Femur (tissue), 1 donor: ENCODE data around the gene KMT5B.

Experiments used
- DNase-seq: peaks from one replicate; pipeline ENCODE4 v3.0.0-alpha.2; 2017

The KMT5B gene

GRCh38 chr11:68215524-68216170, 2.6 kb upstream of the KMT5B start:
- DNase-seq, result no peak

GRCh38 chr11:68215087-68215445, 2.0 kb upstream of the KMT5B start:
- DNase-seq, result peak; percentile 31

DNA sequence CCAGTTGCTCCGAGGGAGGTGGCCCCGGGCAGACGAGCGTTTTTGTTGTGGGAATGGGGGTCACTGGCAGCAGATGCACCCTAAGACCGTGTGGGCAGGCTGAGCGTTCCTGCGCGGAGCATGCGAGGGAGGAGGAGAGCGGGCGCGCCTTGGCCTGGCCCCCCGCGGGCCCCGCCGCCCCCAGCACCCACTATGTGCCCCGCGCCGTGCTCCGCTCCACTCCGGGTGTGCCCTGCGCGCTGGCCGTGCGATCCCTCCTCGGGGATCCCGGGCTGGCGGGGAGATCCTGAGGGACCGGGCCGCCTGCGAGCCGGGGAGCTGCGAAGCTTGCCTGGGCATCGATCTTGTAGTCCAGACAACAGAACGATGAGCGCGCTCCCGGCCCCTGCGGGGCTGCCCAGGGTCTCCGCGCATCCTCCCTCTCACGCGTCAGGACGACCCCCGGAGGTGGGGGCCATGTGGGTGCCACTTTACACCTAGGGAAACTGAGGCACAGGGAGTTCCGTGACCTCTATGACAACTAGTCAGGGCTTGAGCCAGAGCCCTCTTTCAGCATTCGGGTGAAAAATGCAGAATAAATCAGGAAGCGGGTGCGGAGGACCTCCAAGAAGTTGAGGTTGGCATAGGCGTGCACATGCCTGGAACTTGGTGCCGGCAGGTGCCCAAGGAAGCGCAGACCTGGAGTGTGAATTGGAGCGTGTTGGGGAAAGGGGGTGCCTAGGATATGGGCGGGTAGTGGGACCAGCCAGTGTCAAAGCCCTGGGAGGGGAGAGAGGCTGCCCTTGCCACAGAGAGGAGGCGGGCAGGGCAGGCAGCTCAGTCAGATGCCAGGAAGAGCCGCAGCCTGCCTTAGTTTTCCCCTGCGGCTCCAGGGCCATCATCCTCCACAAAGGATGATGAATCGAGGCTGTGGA, 1.3 kb upstream of the KMT5B start:
- peak; percentile 33 for DNase-seq

GRCh38 chr11:68213555-68214172, 568 bp upstream of the KMT5B start:
- peak; percentile 94 for DNase-seq

GRCh38 chr11:68212421-68213134, 518 bp downstream of the KMT5B start:
- peak; percentile 85 for DNase-seq

- DNase-seq, result no peak
Measured at GRCh38 chr11:68211546-68211945, 1.6 kb downstream of the KMT5B start.

DNA sequence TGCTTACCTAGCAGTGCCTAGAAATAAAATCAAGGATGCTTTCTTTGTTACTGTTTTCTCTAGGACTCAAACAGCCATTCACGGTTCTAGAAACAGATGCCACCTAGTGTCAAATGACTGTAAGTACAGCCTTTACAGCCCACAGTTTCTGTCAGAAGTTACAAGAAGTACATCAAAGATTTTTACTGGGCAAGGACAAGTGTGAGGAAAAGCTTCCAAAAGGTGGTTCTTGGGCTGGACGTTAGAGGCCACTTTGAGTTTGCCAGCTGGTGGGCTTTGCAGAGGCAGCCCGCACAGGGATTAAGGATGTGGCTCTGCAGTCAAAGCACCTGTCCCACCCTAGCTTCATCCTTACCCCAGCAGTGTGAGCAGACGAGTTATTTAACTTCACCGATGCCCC, 6.9 kb downstream of the KMT5B start:
- DNase-seq, result no peak

DNA sequence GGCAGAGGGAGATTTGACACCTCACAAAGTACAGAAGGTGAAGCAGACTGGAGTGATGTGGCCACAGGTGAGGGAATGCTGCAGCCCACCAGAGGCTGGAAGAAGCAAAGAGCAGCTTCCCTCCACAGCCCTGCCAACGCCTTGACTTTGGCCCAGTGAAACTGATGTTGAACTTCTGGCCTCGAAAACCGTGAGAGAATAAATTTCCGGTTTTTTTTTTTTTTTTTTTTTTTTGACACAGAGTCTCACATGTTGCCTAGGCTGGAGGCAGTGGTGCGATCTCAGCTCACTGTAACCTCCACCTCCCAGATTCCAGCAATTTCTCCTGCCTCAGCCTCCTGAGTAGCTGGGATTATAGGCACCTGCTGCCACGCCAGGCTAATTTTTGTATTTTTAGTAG, 8.7 kb downstream of the KMT5B start:
- no peak for DNase-seq

DNA sequence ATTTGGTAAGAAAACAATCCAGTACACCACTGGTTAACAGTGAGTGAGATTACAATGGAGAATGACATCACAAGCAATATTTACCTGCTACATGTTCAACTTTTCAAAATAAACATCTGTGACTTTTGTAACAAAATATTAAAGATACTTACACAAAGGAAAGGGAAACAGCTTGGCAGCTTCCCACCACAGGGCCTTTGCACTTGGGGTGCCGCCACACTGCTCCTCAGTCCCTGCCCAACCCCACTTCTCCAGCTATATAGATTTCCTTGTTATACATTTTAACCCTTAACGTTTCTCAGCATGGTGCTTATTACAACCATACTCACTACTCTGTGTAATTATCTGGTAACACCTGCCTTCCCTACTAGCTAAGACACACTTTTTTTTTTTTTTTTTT, 10.9 kb downstream of the KMT5B start:
- no peak for DNase-seq

DNA sequence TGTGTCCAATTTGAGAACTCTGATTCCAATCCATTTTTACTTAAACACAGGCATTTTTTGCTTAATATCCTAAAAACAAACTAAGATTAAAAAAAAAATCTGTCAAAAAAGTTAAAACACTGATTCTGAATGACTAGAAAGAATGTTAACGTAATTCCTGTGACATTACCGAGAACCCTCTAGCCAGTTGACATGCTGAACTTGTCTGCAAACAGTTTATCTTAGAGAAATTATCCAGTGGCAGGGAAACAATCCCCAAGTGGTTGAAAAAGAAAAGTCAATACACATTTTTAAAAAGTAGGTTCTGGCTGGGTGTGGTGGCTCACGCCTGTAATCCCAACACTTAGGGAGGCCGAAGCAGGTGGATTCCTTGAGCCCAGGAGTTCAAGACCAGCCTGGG, 11.6 kb downstream of the KMT5B start:
- no peak for DNase-seq

DNA sequence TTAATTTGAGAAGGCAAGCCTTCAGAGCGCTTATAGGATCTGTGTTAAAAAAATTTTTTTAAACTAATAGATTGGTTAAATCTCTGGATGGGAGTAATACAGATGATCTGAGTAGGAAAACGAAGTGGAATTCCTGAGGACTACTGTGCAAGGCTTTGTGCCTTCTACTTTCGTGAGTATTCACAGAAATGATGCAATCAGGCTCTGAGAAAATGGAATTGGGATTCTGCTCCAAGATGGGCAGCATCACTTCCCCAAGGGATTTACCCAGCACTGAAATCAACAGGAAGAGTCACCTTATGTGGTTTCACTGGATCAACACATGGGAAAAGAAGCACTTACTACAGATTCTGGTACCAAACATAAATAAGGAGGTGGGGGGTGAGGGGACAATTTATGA, 12.5 kb downstream of the KMT5B start:
- no peak for DNase-seq

DNA sequence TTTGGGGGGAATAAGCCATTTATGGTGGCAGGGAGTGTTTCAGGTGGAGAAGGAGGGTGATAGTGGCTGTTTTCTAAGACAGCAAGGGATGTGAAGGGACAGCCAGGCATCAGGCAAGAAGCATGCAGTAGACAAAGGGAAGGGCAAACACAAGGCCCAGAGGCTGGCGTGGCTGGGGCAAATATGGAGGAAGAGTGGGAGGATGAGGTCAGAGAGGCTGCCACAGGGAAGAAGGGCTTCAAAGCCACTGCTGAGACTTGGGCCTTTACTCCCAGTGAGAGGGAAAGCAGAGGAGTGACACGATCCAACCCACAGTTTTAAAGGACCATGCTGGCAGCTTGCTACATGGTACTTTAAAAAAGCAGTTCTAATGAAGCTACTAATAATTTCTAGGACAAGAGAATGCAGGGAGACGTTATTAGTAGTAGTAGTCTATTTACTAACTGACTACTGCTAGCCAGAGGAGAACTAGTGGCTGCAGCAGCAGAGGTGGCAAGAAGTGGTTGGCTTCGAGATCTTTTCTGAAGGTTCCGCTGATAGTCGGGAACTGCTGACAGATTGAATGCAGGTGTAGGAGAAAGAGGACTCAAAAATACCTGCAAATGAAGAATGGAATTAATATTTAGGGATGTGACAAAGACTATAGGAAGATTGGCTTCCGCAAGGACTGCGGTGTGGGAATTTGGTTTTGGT, 13.7 kb downstream of the KMT5B start:
- no peak for DNase-seq

- DNase-seq, result no peak
Measured at GRCh38 chr11:68196219-68196618, 16.9 kb downstream of the KMT5B start.

DNA sequence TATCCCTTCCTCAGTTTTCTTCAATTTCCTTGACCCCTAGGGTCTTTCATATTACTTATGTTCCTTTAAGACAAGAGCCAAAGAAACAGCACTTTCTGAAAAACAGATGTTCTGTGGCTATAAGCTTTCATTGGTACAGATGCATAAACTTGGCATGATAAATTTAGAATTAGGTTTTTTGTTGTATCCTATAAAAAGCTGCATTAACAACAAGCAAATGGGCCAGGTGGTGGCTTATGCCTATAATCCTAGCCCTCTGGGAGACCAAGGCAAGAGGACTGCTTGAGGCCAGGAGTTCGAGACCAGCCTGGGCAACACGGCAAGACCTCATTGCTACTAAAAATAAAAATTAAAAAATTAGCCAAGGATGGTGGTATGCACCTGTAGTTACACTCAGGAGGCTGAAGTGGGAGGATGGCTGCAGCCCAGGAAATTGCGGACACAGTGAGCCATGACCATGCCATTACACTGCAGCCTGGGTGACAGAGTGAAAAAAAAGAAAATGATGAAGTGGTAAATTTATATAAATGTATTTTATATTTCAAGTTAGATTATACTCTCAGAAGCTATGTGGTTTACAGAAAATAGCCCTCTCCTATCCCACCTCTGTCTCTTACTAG, 18.3 kb downstream of the KMT5B start:
- DNase-seq, result no peak

DNA sequence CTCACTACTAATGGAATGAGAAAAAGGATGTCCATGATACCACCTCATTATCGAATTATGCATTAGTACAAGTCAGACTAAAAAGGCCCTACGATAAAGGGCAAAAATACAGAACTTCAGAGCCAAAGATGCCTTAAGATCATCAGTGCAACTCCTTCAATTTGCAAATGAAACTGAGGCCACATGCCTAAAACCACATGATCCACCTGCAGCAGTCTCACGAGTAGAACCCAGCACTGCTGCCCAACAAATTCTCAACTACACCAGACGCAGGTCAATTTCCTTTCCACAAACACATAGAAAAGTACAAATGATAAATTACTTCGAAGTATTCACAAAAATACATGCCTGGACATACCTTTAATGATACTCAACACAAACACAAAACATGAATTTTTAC, 20.1 kb downstream of the KMT5B start:
- no peak for DNase-seq

DNA sequence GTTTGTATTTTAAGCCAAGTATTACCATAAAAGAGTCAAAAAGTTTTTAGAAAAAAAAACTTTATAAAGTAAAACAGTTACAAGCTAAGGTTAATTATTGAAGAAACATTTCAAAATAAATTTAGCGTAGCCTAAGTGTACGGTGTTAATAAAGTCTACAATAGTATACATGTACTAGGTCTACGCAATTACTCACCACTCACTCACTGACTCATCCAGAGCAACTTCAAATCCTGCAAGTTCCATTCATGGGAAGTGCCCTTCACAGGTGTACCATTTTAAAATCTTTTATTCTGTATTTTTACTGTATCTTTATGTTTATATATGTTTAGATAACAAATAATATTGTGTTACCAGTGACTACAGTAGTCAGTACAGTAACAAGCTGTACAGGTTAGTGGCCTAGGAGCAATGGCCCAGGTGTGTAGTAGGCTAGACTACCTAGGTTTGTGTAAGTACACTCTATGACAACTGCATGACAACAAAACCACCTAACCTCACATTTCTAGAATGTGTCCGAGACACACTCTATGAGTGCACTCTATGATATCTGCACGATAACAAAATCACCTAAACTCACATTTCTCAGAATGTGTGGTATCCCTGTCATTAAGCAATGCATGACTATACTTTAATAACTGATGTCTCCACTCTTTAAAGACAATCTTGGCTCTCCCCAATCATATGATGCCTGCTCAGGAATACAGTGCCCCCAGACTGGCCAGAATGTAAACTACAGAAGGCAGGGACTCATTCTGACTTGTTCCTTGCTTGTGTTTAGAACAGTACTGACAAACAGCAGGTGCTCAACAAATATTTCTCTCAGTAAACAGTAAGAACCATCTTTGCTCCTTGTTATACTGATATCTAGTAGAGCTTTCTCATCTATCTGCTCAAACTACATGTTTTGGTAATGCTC, 21.2 kb downstream of the KMT5B start:
- DNase-seq, result no peak

GRCh38 chr11:68189888-68190287, 23.2 kb downstream of the KMT5B start:
- DNase-seq, result no peak

GRCh38 chr11:68189082-68189481, 24.0 kb downstream of the KMT5B start:
- no peak for DNase-seq

GRCh38 chr11:68186061-68186460, 27.0 kb downstream of the KMT5B start:
- no peak for DNase-seq

DNA sequence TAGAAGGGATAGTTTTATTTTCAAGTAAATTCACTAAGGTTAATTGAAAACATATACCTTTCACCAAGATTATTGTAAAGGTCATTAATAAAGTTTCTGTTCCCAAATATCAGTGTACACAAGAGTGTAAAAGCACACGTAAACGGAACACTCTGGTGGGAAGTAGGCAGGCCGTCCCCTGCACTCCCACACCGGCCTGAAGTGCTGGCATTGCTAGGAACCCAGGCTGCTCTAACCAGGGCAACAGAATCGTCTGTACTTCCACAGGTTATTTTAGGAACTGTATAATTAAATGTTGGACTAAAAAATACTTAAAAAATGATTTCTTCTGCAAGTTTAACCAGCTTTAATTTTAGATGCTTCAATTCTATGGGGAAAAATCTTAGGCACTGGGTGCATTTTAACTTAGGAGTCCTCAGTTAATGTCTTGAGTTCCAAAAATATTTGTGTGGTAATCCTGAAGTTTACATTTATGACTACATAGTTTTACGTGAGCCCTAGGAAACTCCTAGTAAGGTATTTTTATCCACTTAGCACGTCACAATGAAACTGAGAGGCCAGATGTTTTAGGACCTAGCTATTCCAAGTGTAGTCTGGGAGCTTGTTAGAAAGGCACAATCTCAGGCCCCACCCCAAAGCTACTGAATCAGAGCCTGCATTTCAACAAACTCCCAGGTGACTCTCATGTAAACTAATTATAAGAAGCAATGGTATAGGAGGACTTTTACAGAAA, 31.2 kb downstream of the KMT5B start:
- DNase-seq, result no peak
